GM21423 (cell line): Measurements from ENCODE around the gene APBA3.

Source experiments
- ATAC-seq: cut with Tn5 transposase; IDR thresholded peaks from one replicate; pipeline ENCODE4 v1.9.1; 2021; ENCODE audit warnings: mild to moderate bottlenecking, moderate library complexity; ENCODE audit not compliant: unreplicated experiment

The APBA3 gene

GRCh38 chr19:3721887-3722442 is 39.5 kb downstream of the APBA3 start:
- no peak for ATAC-seq

- no peak for ATAC-seq
Observed at GRCh38 chr19:3721131-3721886, 40.2 kb downstream of the APBA3 start.

GRCh38 chr19:3720349-3720917 is 41.1 kb downstream of the APBA3 start:
- ATAC-seq: no peak

GRCh38 chr19:3719868-3720267 is 41.6 kb downstream of the APBA3 start:
- ATAC-seq: no peak

GRCh38 chr19:3716147-3716668 is 45.3 kb downstream of the APBA3 start:
- no peak for ATAC-seq

- ATAC-seq: no peak
Observed at GRCh38 chr19:3712663-3713611, 48.6 kb downstream of the APBA3 start.

- ATAC-seq: no peak
Observed at GRCh38 chr19:3710265-3710812, 51.2 kb downstream of the APBA3 start.

GRCh38 chr19:3708207-3708931 is 53.1 kb downstream of the APBA3 start, which contains the start of gene TJP3:
TSS of gene TJP3 (plus strand) at chr19:3708384. CDS start at chr19:3728433, 20,049 bp downstream.
- ATAC-seq: no peak

GRCh38 chr19:3707868-3708206 is 53.7 kb downstream of the APBA3 start:
- ATAC-seq: no peak

- no peak for ATAC-seq
Observed at GRCh38 chr19:3701200-3701599, 60.3 kb downstream of the APBA3 start.
